Breast epithelium (tissue), 4 donors: ENCODE results near the gene PEMT. TPM values are rescaled to one million over a fixed set of nuclear protein-coding genes. Genes with fewer than 3 reads are reported as not detected.

Source experiments
- DNase-seq, 2 donors: peaks; one replicate each; pipeline ENCODE4 v3.0.0-alpha.2; 2019; ENCODE audit warnings: low spot score in 2 of 2
- H3K27ac ChIP-seq, 2 donors: fragments of 200-600 bp; sonication (generic) in 1 of 2; one replicate each; pipeline ENCODE4 v1.5.1; 2016 to 2019; ENCODE audit warnings: mild to moderate bottlenecking in 1 of 2
- H3K27me3 ChIP-seq, 2 donors: fragments of 200-600 bp; sonication (generic) in 1 of 2; one replicate each; pipeline versions ENCODE4 v1.5.1 to v1.6.0; 2017 to 2019; ENCODE audit warnings: control low read depth in 1 of 2, mild to moderate bottlenecking in 1 of 2
- H3K36me3 ChIP-seq: fragments of 200-600 bp; one replicate; pipeline ENCODE4 v1.5.1; 2019
- H3K4me1 ChIP-seq, 2 donors: fragments of 200-600 bp; sonication (generic); one replicate each; pipeline ENCODE4 v1.5.1; 2016 to 2019; ENCODE audit warnings: control low read depth in 1 of 2
- H3K4me3 ChIP-seq, 3 donors: fragments of 200-600 bp; sonication (generic); 1 replicate in 2 of 3; 2 replicates in 1 of 3; pipeline ENCODE4 v1.5.1; 2016 to 2019; ENCODE audit warnings: mild to moderate bottlenecking in 3 of 3, moderate library complexity in 2 of 3
- H3K9me3 ChIP-seq, 2 donors: fragments of 200-600 bp; sonication (generic) in 1 of 2; one replicate each; pipeline ENCODE4 v1.5.1; 2016 to 2019; ENCODE audit warnings: control low read depth in 1 of 2
- CTCF ChIP-seq, 3 donors: fragments of 450-650 bp; IDR thresholded peaks; one replicate each; pipeline ENCODE4 v1.5.1; 2016 to 2017; ENCODE audit warnings: antibody characterized with exemption in 3 of 3, mild to moderate bottlenecking in 3 of 3, moderate library complexity in 3 of 3
- POLR2A ChIP-seq: fragments of 450-650 bp; IDR thresholded peaks from one replicate; pipeline ENCODE4 v1.6.1; 2016; ENCODE audit warnings: antibody characterized with exemption, mild to moderate bottlenecking, moderate library complexity
- POLR2AphosphoS5 ChIP-seq, 3 donors: sonication (generic); formaldehyde crosslinking; IDR thresholded peaks; one replicate each; pipeline ENCODE4 v1.6.1; 2017; ENCODE audit warnings: antibody characterized with exemption in 3 of 3
- intact Hi-C: fragments of 100-400 bp; cut with DNase I; formaldehyde crosslinking; loops from one replicate; pipeline ENCODE4 v1.15.1; 2023; ENCODE audit warnings: low total_unique reads
- total RNA-seq, 3 donors: library from RNA; depleted of rRNA; stranded (reverse); fragments of >200 nt; gene quantifications; one replicate each; pipeline ENCODE4 v1.1.0, GENCODE V29; 2016

Gene PEMT
- total RNA-seq, 3 donors from 2014 or later: 37.3 to 151 (median 52.4) TPM

DNA sequence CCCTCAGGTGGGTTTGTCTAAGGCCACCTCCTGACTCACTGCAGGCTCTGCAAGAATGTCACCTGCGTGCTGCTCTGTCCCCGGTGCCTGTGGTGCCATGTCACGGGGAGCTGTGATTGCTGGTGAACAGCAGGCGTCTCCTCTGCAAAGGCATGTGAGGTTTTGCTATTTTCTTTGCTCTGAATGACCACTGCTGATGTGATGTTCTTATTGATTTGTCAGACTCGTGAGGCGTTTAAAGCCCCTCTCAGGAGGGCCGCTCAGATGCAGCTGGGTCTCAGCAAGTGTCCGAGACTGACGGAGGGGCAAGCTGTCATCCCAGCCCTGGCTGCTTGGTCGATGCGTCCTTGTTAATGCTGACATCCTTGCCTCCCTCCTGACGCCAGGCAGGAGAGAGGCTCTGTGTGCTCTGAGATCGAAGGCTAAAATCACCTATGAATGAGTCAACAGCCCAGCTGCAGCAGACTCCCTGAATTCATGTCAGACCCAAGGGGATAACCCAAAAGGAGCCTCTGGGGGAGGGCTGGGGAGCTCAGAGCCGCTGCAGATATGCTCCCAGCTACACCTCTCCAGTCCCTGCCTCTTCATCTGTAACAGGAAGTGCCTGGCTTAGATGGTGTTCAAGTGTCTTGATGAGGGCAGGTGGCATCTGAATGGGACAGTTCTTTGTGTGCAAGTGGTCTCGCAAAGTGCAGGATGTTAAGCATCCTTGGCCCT, 11.8 kb upstream of the PEMT start:
- Histone ChIP-seq H3K27me3 (no peaks in the 10 kb centered on the region), H3K9me3 (no peaks in the 10 kb centered on the region), H3K4me1 (no peaks in the 10 kb centered on the region), H3K4me3 (no peak overlapping the region), H3K36me3 (no peaks in the 10 kb centered on the region), H3K27ac (no peak overlapping the region)
- intact Hi-C loops: no loop called here
- TF ChIP-seq POLR2AphosphoS5 (IDR thresholded peaks at IDR 0.05) (no peak), POLR2A (no peak), CTCF (IDR thresholded peaks at IDR 0.05) (no peak)
- no peak for DNase-seq

GRCh38 chr17:17599965-17600364, 8.5 kb upstream of the PEMT start:
- H3K4me1 ChIP-seq: no peaks in the 10 kb centered on the region
- intact Hi-C loops: no loop called here
- no peak for DNase-seq
- H3K27ac ChIP-seq: no peak overlapping the region
- no peaks in the 10 kb centered on the region for H3K36me3 ChIP-seq
- TF ChIP-seq POLR2A: no peak
- TF ChIP-seq POLR2AphosphoS5 (IDR thresholded peaks at IDR 0.05): no peak
- TF ChIP-seq CTCF (IDR thresholded peaks at IDR 0.05): no peak
- H3K27me3 ChIP-seq: no peaks in the 10 kb centered on the region
- no peak overlapping the region for H3K4me3 ChIP-seq
- no peaks in the 10 kb centered on the region for H3K9me3 ChIP-seq

DNA sequence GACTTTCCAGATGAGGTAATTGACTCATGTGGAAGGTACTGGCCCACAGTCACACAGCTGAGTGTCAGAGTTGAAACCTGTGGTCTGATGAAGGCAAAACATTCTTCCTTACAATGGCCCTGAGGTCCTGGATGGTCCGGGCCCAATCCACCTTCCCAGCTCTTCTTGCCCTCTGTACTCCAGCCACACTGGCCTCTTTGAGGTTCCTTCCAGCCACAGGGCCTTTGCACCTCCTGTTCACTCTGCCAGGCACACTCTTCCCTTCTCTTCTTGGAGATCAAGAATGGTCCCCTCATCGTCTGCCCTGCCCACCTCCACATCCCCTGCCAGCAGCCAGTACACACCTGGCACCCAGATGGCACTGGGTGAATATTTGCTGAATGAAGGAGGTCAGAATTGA, 6.5 kb upstream of the PEMT start:
- intact Hi-C loops: no loop called here
- DNase-seq: no peak

GRCh38 chr17:17595755-17596154, 4.2 kb upstream of the PEMT start:
- no peak for TF ChIP-seq POLR2A
- TF ChIP-seq POLR2AphosphoS5 (IDR thresholded peaks at IDR 0.05): no peak
- no peak for TF ChIP-seq CTCF (IDR thresholded peaks at IDR 0.05)
- no peak for DNase-seq
- Histone ChIP-seq H3K27me3 (no peaks in the 10 kb centered on the region), H3K9me3 (no peaks in the 10 kb centered on the region), H3K4me1 (peaks cover 3 to 11% of the 10 kb centered on the region in 2 donors), H3K4me3 (no peak overlapping the region), H3K27ac (no peak overlapping the region), H3K36me3 (no peaks in the 10 kb centered on the region)
- intact Hi-C loops: no loop called here

More for the DNA sequence above, 6.5 kb upstream of the PEMT start:
- Histone ChIP-seq H3K4me3 (no peak overlapping the region), H3K27ac (no peak overlapping the region), H3K4me1 (peaks cover 0 to 1% of the 10 kb centered on the region in 2 donors), H3K27me3 (no peaks in the 10 kb centered on the region), H3K9me3 (no peaks in the 10 kb centered on the region), H3K36me3 (no peaks in the 10 kb centered on the region)
- TF ChIP-seq POLR2AphosphoS5 (IDR thresholded peaks at IDR 0.05) (no peak), CTCF (IDR thresholded peaks at IDR 0.05) (no peak), POLR2A (no peak)

DNA sequence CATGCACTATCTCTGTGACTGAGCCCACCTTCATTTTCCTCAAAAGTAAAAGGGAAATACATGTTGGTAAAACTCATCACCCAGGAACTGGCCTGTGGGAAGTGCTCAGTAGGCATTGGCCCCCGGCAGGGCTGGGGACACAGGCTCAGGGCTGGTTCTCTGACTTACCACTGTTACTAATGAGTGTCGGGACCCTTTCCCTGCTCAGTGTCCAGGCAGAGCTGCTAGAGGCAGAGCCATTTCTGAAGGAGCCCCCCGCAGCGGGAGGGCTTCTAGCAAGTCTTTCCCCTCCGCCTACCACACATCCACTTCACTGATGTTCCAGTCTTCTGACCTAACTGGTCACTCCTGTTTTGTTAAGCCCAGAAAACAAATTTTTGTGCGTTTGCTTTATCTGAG, 1.7 kb upstream of the PEMT start:
- H3K36me3 ChIP-seq: no peaks in the 10 kb centered on the region
- H3K9me3 ChIP-seq: no peaks in the 10 kb centered on the region
- intact Hi-C loops: no loop called here
- H3K27ac ChIP-seq: no peak overlapping the region
- no peaks in the 10 kb centered on the region for H3K27me3 ChIP-seq
- peaks cover 11 to 18% of the 10 kb centered on the region in 2 donors for H3K4me1 ChIP-seq
- DNase-seq: no peak
- no peak overlapping the region for H3K4me3 ChIP-seq
- no peak for TF ChIP-seq POLR2AphosphoS5 (IDR thresholded peaks at IDR 0.05)
- TF ChIP-seq POLR2A: no peak
- TF ChIP-seq CTCF (IDR thresholded peaks at IDR 0.05): no peak
